ENCODE data around the gene LYPD3. TPM values are rescaled to one million over a fixed set of nuclear protein-coding genes. Genes with fewer than 3 reads are reported as not detected.

Gene LYPD3
- total RNA-seq, 2 donors from 2014 or later, result 0.42 to 0.59 TPM

GRCh38 chr19:43414554-43414953, 50.9 kb downstream of the LYPD3 start, which contains the start of gene TEX101:
TSS of gene TEX101 (plus strand) at chr19:43414890. CDS start at chr19:43415920, 1,030 bp downstream.
- Histone ChIP-seq H3K27ac (no peak within 1 kb of the TSS), H3K9ac (ENCODE audit: low read depth in 2 of 2, low read length in 2 of 2) (no peak within 1 kb of the TSS), H3K27me3 (no peaks in the 10 kb centered on the region), H3K4me3 (no peak within 1 kb of the TSS), H3K36me3 (no peaks in the 10 kb centered on the region), H3K4me1 (no peaks in the 10 kb centered on the region), H3K9me3 (no peaks in the 10 kb centered on the region)
- TF ChIP-seq CTCF (IDR thresholded peaks at IDR 0.05), result no peak
- no peak for DNase-seq
- intact Hi-C loops (cut with DNase I), result no loop called here

- no peak for DNase-seq
- Histone ChIP-seq H3K27ac (no peak overlapping the region), H3K4me3 (no peak overlapping the region), H3K4me1 (no peaks in the 10 kb centered on the region), H3K9me3 (no peaks in the 10 kb centered on the region), H3K36me3 (no peaks in the 10 kb centered on the region), H3K27me3 (no peaks in the 10 kb centered on the region), H3K9ac (ENCODE audit: low read depth in 2 of 2, low read length in 2 of 2) (no peak overlapping the region)
- TF ChIP-seq CTCF (IDR thresholded peaks at IDR 0.05), result no peak
- intact Hi-C loops (cut with DNase I), result no loop called here
These were observed 53.0 kb downstream of the LYPD3 start for GRCh38 chr19:43412441-43412840.

Other genes starting within 250 kb of the LYPD3 start
- gene PSG9, start 196.1 kb downstream of the LYPD3 start, total RNA-seq, result not detected
- gene CD177, start 111.9 kb downstream of the LYPD3 start, total RNA-seq, result 100 to 1,000 TPM in 1 of 2 donors, 10 to 100 TPM in 1; 97.4 to 320 TPM
- under 1 TPM in 1 of 2 donors, not detected in 1; 0.17 TPM for gene TEX101, start 50.7 kb downstream of the LYPD3 start, total RNA-seq
- gene PHLDB3, start 39.1 kb upstream of the LYPD3 start, total RNA-seq, result 10 to 100 TPM in 1 of 2 donors, 1 to 10 TPM in 1; 6.8 to 24.0 TPM
- 100 to 1,000 TPM; 482 to 569 TPM for gene ETHE1, start 61.6 kb upstream of the LYPD3 start, total RNA-seq
- 10 to 100 TPM in 1 of 2 donors, 1 to 10 TPM in 1; 6.4 to 11.3 TPM for gene ZNF575, start 67.6 kb upstream of the LYPD3 start, total RNA-seq
- 10 to 100 TPM; 22.3 to 40.7 TPM for gene XRCC1, start 109.9 kb upstream of the LYPD3 start, total RNA-seq
- gene PINLYP, start 110.2 kb upstream of the LYPD3 start, total RNA-seq, result 1 to 10 TPM in 1 of 2 donors, under 1 TPM in 1; 0.52 to 2.4 TPM
- gene IRGQ, start 130.5 kb upstream of the LYPD3 start, total RNA-seq, result 10 to 100 TPM; 19.9 to 24.6 TPM
- gene ZNF576, start 131.0 kb upstream of the LYPD3 start, total RNA-seq, result 10 to 100 TPM; 15.4 to 27.1 TPM
- gene SRRM5, start 146.5 kb upstream of the LYPD3 start, total RNA-seq, result under 1 TPM; 0.42 to 0.57 TPM
- 10 to 100 TPM; 21.5 to 27.4 TPM for gene ZNF428, start 154.0 kb upstream of the LYPD3 start, total RNA-seq
- 1 to 10 TPM; 2.3 to 5.8 TPM for gene CADM4, start 174.2 kb upstream of the LYPD3 start, total RNA-seq
- 10 to 100 TPM; 33.7 to 51.6 TPM for gene PLAUR, start 204.6 kb upstream of the LYPD3 start, total RNA-seq